GM19035 (cell line): Measurements from ENCODE around the gene SLIT3.

Experiments
- ATAC-seq: cut with Tn5 transposase; IDR thresholded peaks from one replicate; pipeline ENCODE4 v1.9.1; 2021; ENCODE audit not compliant: unreplicated experiment

Gene SLIT3

DNA sequence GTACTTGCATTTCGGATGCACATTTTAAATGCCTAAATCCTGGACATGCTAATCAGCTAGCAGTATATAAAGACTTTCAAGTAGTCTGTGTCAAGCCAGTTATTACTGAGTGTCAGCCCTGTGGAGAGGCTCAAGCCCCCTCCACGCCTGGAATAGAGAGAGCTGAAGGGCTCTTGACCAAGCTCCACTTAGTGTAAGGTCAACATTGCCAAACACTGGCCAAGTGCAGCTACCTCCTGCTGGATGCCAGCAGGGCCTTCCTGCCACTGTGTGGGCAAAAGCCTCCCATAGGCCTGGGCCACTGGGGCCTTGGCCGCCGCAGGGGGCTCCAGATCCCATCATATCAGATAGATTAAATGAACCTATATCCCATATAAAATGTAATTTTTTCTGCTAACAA is 482.4 kb downstream of the SLIT3 start:
- no peak for ATAC-seq

DNA sequence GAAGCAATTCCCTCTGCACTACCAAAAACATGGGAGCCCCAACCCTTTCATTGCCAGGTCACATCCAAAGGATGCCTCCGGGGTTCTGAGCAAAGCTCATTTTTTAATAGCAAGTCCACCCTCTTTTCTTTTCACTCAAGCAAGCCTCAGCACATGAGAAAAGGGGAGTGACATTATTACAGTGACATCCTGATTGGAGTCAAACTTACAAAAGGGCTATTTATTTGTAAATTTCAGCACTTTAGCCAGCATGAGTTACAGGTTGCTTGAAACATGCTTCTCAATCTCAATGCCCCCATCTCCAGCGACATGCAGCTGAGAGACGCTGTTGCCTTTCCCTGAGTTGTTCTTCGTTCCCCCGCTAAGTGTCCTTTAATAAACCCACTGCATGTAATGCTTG is 483.3 kb downstream of the SLIT3 start:
- ATAC-seq: no peak

GRCh38 chr5:168816661-168817060 is 484.3 kb downstream of the SLIT3 start:
- no peak for ATAC-seq

DNA sequence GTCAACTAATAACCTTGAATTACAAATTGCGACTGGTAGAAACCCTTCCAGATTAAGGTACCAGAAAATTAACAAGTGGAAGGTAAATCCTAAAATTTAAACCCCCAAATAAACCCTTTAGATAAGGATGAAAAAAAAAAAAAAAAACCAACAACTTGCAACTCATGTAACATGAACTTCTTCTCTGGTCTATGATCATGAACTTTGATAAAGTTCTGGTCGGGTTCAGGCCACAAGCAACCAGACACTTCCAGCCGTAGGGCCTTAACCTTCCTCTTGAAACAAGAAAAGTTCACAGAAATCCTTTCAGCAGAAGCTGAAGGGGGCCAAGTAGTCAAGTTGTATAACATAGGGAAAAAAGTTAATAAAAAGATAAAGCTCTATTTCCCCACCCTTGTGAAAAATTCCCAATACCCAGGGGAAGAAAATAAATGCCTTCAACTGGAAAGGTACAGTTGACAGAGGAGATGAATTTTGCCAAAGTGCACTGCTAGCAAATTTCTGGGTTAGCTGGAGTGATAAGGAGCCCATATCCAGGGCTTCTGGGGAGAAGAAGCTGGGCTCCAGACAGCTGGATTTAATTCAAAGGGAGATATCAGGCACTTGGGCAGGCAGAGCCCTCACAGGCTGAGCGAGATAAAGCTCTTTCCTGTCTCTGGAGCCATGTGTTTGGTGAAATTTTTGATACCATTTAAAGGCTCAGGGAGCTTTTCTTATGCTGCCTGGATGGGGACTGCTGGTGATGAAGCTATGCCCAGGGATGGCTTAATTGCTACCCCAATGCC is 487.6 kb downstream of the SLIT3 start:
- no peak for ATAC-seq

DNA sequence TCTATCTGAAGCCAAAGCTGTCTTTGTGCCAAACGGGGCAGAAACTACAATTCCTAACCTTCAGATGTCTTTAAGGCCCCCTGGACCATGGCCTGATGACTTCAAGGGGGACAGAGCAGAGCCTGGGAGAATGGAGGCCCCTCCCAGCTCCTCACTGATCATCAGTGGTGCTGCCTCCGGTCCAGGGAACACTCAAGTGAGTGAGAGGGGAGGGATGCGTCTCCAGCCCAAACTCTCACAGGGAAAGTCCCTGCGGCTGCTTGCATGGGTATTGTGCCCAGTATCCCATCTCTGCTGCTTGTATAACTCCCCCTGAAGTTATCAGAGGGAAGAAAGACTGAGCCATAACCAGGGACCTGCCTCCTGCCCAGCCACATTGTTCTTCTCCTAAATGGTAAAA is 490.3 kb downstream of the SLIT3 start:
- ATAC-seq: no peak

DNA sequence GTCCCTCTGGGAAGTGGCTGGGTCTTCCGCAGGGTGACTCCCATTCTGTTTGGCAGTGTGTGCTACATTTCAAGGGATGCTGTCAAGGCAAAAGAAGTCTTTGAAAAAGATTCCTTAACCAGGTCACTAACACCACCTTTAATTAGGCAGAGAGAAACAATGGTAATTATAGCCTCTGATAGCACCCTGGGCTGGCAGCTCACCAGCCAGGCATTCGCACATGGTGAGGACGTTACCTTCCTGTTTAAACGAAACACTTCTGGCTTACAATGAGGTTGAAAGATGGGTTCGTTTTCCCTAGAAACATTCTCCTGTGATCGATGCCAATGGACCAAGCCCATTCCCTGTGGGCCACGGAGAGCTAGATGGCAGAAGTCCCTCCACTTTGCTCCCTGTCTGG is 491.7 kb downstream of the SLIT3 start:
- ATAC-seq: no peak

GRCh38 chr5:168808051-168808616 is 492.8 kb downstream of the SLIT3 start:
- no peak for ATAC-seq

DNA sequence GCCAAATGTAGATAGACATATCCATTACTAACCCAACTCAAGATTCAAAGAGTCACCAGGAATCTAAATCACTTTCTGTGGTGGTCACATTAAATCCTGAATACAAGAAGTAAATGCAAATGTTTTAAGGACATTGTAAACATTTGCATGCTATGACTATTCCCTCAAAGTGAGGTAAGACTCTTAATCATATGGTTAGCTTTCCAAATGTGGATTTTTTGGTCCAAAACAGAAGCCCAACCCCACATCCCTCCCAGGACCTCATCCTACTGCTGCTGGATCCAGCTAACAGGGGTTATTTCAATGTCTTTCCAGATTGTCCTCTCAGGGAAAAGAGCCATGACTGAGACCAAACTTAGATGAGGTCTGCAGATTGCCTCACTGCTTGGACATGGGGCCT is 493.7 kb downstream of the SLIT3 start:
- no peak for ATAC-seq

GRCh38 chr5:168803541-168803940 is 497.4 kb downstream of the SLIT3 start:
- ATAC-seq: no peak

DNA sequence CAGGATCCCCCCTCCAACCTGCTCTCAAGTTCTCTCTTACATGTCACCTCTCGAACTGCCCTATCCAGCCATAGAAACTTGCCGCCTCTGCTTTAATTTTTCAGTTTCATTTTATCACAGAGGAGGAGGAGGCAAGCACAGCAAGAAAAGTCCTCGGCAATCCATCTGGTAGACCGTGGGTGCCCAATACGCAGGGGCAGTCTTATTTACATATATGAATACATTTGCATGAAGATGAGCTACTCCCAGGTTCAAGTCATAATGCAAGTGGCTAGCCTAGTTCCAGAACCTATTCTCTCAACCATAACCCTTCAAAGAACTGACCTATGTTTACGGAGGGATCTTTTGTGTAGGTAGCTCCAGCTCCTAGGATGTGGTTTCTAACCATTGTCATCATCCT is 498.6 kb downstream of the SLIT3 start:
- ATAC-seq: no peak

DNA sequence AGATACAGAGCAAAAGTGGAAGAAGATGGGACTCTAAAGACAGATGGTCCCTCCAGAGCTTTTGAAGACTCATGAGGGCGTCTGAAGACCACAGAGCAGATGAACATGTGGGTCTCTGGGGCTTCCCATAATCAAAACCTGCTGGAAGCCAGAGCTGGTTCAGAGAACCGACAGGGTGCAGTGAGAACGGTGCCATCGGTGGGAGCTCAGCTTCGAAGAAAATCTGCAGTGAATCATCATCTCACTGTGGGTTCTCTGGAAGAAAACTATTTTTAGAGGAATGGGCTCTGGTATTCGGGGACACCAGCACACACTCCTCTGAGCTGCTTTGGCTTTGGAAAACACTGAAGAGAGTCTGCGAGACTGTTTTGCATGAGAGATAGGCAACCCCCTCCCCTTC is 499.4 kb downstream of the SLIT3 start:
- ATAC-seq: no peak

DNA sequence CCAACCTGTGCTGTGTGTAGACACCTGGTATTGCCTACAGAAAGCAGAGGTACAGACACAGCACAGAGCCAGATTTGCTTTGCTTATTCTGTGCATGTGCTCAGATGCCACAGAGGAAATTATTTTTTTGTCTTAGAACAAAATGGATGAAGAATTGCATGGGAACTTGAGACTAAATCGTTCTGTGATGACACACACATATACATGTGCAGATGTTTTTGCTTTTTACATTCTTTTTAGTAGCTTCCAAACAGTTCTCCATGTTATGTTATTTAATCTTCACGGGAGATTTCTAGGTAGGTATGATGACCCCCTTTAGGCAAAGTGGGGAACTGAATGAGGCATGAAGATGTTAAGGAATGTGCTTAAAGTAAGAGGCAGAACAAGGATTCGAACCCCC is 500.2 kb downstream of the SLIT3 start:
- ATAC-seq: no peak

DNA sequence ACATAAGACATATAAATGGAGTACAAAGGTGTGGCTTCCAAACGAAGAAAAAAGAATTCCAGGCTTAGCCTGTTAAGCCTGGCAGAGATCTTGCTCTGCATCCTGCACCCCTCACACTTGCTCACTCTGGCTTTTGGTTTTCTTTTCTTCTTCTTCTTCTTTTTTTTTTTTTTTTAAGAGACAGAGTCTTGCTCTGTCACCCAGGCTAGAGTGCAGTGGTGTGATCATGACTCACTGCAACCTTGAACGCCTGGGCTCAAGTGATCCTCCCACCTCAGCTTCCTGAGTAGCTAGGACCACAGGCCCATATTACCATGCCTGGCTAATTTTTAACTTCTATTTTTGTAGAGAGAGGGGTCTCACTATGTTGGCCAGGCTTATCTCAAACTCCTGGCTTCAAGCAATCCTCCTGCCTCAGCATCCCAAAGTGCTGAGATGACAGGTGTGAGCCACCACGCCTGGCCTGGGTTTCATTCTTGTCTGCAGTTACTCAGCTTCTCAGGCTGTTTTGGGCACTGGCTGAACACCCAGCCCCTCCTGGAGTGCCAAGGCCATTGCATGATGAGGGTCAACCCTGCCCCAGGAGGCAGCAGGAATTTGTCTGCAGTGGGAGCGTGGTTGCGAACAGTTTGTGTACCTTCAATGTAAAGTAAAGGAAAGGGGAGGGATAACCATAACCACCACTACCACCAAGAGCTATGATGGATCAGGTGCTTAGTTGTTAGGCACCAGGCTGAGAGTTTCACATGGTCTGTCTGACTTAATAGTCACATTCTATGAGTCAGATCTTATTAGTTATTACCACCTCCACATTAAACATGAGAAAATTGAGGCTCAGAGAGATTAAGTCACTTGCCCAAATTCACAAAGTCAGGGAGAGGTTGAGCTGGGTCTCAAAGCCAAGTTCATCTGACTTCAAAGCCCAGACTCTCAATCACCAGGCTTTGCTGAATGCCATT is 502.6 kb downstream of the SLIT3 start:
- ATAC-seq: no peak

DNA sequence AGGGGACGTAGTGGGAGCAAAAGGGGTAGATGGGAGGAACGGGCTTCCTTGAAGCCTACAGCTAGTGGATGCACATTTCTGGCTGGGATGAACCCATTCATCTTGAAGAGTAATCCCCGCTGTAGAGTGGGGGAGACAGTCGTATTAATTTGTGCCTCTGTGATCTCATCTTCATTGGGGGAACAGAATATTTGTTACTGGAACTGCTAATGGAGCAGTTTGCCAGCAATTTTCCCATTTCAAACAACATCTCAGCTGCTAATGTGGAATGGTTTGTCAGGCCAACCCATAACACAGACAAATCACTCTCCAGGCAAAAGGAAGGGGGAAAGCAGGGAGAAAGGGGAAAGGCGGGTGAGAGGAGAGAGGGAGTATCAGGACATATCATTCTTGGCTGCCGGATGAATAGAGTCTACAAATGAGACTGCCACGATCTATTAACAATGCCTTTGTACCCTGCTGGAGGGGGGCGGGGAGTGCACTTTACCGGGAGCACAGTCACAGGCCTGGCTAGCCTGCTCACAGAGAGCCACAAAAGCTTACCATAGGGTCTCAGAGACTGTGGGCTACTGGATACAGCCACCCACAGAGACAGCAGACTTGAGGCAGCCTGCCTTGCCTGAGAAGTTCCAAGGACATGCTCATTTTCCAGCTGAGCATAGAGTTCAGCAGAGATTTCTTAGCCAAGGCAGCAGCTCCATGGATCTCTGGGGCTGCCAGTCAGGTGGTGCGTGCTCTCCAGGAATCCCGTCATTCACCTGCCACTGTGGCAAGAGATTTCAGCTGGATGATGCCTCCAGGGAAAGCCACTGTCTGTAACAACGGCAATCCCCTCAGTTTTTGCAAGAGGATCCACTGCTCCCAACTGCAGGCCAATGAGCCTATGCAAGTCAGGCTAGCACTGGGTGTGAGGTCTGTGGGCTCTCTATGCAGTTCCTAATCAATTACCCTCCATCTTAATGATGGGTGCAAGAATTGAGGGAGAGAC is 504.1 kb downstream of the SLIT3 start:
- no peak for ATAC-seq

DNA sequence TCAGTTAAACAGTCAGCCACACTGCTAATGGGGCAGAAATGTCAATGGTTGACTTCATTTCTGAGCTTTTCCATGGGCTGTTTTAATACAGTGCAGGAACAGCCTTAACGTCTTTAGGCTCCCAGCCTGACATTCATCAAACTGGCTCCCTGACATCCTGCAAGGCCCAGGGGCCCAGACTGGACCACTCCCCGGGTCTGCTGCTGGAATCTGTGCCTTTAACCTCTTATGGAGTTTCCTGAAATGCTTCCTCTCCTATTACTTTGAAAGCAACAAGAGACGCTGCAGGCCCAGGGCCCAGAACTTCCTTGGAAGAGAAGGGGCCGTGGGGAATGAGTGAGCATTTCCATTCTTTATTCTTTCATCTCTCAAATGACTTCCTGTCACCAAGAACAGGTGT is 504.9 kb downstream of the SLIT3 start:
- no peak for ATAC-seq

GRCh38 chr5:168793841-168794837 is 506.8 kb downstream of the SLIT3 start:
- ATAC-seq: no peak

- ATAC-seq: no peak
These were observed 508.3 kb downstream of the SLIT3 start for GRCh38 chr5:168792678-168793077.

DNA sequence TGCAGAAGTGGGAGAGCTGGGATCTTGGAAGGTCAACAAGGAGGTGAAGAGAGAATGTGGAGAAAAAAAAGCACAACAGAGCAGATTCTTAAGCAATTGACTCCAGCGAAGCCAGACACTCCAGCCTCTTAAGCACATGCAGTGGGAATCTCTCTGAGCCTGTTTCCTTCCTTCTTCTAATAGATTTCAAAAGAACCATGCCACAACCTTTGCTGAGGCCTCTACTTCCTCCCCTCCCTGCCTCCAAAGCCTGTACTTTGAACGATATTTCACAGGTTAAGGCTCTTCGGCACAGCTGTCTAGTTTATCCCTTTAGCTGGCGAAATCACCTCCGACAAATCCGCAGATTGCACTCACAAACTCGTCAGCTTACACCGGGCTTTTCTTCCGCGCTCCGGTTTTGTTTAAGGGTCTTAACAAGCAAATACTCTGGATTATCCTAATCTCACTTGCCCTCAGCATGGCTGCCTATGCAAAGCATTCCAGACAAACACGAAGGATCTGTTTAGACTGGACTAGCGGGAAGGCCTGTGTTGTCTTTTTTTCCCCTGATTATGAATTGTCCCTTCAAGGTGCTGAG is 510.2 kb downstream of the SLIT3 start:
- no peak for ATAC-seq

- no peak for ATAC-seq
These were observed 510.8 kb downstream of the SLIT3 start for GRCh38 chr5:168790002-168790635.
